Measurements from ENCODE around the gene NEDD9.

NEDD9 gene

DNA sequence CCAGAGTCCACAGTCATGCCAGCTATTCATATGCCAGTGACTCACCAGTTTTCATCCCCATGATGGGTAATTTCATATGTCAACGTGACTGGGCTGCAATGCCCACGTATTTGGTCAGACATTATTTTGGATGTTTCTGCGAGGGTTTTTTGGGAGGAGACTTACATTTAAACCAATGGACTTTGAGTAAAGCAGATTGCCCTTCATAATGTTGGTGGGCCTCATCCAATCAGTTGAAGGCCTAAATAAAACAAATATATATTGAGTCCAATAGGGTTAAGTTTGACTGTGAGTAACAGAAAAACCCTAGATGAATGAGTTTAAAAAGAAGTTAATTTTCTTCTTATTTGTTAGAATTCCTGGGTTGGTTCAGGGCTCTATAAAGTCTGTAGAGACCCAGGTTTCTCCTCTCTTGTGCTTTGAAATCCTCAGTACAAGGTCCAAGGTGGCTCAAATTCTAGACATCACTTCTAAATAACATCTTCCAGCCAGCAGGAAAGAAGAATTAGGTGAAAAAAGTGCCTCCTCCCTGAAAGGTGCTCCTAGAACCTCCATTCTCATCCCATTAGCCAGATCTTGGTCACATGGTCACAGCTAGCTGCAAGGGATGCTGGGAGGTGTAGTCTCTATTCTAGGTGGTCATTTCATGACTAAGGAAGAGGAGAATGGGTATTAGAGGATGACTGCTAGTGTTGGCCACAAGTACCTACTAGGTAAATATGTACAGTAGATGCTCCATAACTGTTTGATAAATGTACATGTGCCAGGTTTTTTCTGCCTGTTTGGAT, 16.7 kb upstream of the NEDD9 start:
- no peak overlapping the region for H3K23ac ChIP-seq (ENCODE audit: low read length)
- no peak overlapping the region for H3K4me2 ChIP-seq (ENCODE audit: low read length)
- no peak overlapping the region for H3K9ac ChIP-seq (ENCODE audit: low read length)
- H2AK5ac ChIP-seq (ENCODE audit: low read length), result no peak overlapping the region
- no peaks in the 10 kb centered on the region for H3K4me1 ChIP-seq (ENCODE audit: control insufficient read depth, low read depth, low read length)
- no peaks in the 10 kb centered on the region for H3K27me3 ChIP-seq (ENCODE audit: insufficient read depth, low read length, poor library complexity)
- no CpG with 5 or more reads among the region's 3 CpGs for WGBS (ENCODE audit: extremely low coverage, insufficient coverage, low lambda C conversion rate)
- no peak overlapping the region for H3K4me3 ChIP-seq (ENCODE audit: low read length)
- H3K18ac ChIP-seq (ENCODE audit: low read length), result no peak overlapping the region
- H2BK15ac ChIP-seq (replicated peaks; ENCODE audit: low read depth), result no peak overlapping the region
- H3K4ac ChIP-seq (ENCODE audit: low read depth, low read length), result no peak overlapping the region
- no peak for DNase-seq
- no peak overlapping the region for H4K8ac ChIP-seq (ENCODE audit: low read depth, low read length)
- H2BK120ac ChIP-seq (ENCODE audit: low read depth, low read length), result no peak overlapping the region
- H3K27ac ChIP-seq (ENCODE audit: low read depth, low read length), result no peak overlapping the region
- no peaks in the 10 kb centered on the region for H3K79me2 ChIP-seq (ENCODE audit: control insufficient read depth, insufficient read depth, low read length)
- H4K5ac ChIP-seq (ENCODE audit: low read length), result no peak overlapping the region
- no peak overlapping the region for H2BK5ac ChIP-seq (ENCODE audit: low read length)
- H3K36me3 ChIP-seq (ENCODE audit: control insufficient read depth, insufficient read depth, low read length), result no peaks in the 10 kb centered on the region
- H3K79me1 ChIP-seq (ENCODE audit: low read length), result no peaks in the 10 kb centered on the region
- no peak overlapping the region for H3K56ac ChIP-seq (ENCODE audit: low read length)

DNA sequence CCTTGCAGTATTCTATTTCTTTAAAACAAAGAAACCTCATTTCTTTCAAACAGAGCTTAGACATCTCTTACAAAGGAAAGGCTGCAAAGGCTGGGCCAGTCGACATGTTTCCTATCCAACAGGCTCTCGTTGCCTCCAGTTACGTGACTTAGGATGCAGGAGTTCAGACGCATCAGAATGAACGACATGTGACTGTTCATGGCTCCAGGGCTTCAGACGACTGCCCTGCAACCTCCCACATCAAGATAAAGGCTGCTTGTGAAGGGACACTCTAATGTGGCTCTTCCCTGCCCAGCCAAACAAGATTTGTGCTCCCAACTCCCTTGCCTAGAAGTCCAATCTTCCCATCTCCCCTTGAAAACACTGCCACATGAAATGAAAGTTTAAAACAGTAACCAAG, 14.3 kb upstream of the NEDD9 start:
- no peak overlapping the region for H3K56ac ChIP-seq (ENCODE audit: low read length)
- no peak overlapping the region for H3K23ac ChIP-seq (ENCODE audit: low read length)
- H3K4me1 ChIP-seq (ENCODE audit: control insufficient read depth, low read depth, low read length), result no peaks in the 10 kb centered on the region
- H3K9ac ChIP-seq (ENCODE audit: low read length), result no peak overlapping the region
- no peak overlapping the region for H3K27ac ChIP-seq (ENCODE audit: low read depth, low read length)
- no CpG with 5 or more reads among the region's 6 CpGs for WGBS (ENCODE audit: extremely low coverage, insufficient coverage, low lambda C conversion rate)
- H3K36me3 ChIP-seq (ENCODE audit: control insufficient read depth, insufficient read depth, low read length), result no peaks in the 10 kb centered on the region
- no peaks in the 10 kb centered on the region for H3K27me3 ChIP-seq (ENCODE audit: insufficient read depth, low read length, poor library complexity)
- no peak overlapping the region for H4K8ac ChIP-seq (ENCODE audit: low read depth, low read length)
- no peak overlapping the region for H2BK120ac ChIP-seq (ENCODE audit: low read depth, low read length)
- H3K18ac ChIP-seq (ENCODE audit: low read length), result no peak overlapping the region
- no peak overlapping the region for H2BK15ac ChIP-seq (replicated peaks; ENCODE audit: low read depth)
- H2AK5ac ChIP-seq (ENCODE audit: low read length), result no peak overlapping the region
- no peak overlapping the region for H3K4ac ChIP-seq (ENCODE audit: low read depth, low read length)
- no peak overlapping the region for H2BK5ac ChIP-seq (ENCODE audit: low read length)
- DNase-seq, result no peak
- H3K4me2 ChIP-seq (ENCODE audit: low read length), result no peak overlapping the region
- H3K4me3 ChIP-seq (ENCODE audit: low read length), result no peak overlapping the region
- no peak overlapping the region for H4K5ac ChIP-seq (ENCODE audit: low read length)
- no peaks in the 10 kb centered on the region for H3K79me2 ChIP-seq (ENCODE audit: control insufficient read depth, insufficient read depth, low read length)
- H3K79me1 ChIP-seq (ENCODE audit: low read length), result no peaks in the 10 kb centered on the region

DNA sequence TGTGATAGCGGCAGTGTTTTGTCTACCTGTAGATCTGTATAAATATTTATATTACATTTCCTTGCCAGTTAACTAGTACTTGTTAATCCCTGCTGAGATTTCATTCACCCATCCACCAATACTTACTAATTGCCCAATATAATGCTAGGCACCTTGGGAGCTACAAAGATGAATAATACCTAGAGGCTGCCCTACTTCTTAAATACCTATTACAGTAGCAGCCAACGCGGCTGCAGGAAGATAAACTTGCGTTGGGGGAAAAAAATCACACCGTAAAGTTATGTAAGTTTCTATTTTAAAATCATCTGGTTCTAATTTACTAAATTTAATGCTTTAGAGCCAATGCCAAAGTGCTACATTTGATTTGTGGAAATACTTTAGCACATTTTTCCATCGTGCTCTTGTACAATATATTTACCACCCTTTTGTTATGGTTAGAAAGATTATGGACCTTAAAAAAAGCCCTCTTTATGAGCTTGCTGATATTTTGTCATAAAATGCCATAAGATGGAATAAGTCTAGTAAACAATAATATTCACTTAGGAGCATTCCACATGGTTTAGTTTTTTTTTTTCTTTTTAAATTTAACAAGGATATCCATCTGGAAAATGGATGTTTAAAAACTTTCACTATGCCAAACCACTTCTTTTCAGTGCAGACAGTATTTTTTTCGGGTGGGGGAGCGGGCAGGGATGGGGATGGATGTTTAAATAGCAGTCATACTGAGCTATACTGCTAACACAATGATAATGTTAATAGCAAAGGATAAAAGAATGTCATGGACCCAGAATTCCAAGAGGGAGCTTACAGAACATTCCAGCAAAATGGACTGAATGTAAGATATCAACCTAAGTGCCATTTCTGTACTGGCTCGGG, 13.2 kb upstream of the NEDD9 start:
- no peak overlapping the region for H2BK120ac ChIP-seq (ENCODE audit: low read depth, low read length)
- H2AK5ac ChIP-seq (ENCODE audit: low read length), result no peak overlapping the region
- no peak overlapping the region for H3K56ac ChIP-seq (ENCODE audit: low read length)
- H4K8ac ChIP-seq (ENCODE audit: low read depth, low read length), result no peak overlapping the region
- H3K4me2 ChIP-seq (ENCODE audit: low read length), result no peak overlapping the region
- no peak overlapping the region for H4K5ac ChIP-seq (ENCODE audit: low read length)
- H3K4me3 ChIP-seq (ENCODE audit: low read length), result no peak overlapping the region
- no peak overlapping the region for H3K23ac ChIP-seq (ENCODE audit: low read length)
- H3K4ac ChIP-seq (ENCODE audit: low read depth, low read length), result no peak overlapping the region
- no peak overlapping the region for H2BK5ac ChIP-seq (ENCODE audit: low read length)
- no peak overlapping the region for H3K27ac ChIP-seq (ENCODE audit: low read depth, low read length)
- no peak overlapping the region for H2BK15ac ChIP-seq (replicated peaks; ENCODE audit: low read depth)
- no peak for DNase-seq
- no peaks in the 10 kb centered on the region for H3K79me2 ChIP-seq (ENCODE audit: control insufficient read depth, insufficient read depth, low read length)
- H3K18ac ChIP-seq (ENCODE audit: low read length), result no peak overlapping the region
- no peaks in the 10 kb centered on the region for H3K36me3 ChIP-seq (ENCODE audit: control insufficient read depth, insufficient read depth, low read length)
- no peak overlapping the region for H3K9ac ChIP-seq (ENCODE audit: low read length)
- no peaks in the 10 kb centered on the region for H3K79me1 ChIP-seq (ENCODE audit: low read length)
- no CpG with 5 or more reads among the region's 9 CpGs for WGBS (ENCODE audit: extremely low coverage, insufficient coverage, low lambda C conversion rate)
- H3K27me3 ChIP-seq (ENCODE audit: insufficient read depth, low read length, poor library complexity), result no peaks in the 10 kb centered on the region
- no peaks in the 10 kb centered on the region for H3K4me1 ChIP-seq (ENCODE audit: control insufficient read depth, low read depth, low read length)

DNA sequence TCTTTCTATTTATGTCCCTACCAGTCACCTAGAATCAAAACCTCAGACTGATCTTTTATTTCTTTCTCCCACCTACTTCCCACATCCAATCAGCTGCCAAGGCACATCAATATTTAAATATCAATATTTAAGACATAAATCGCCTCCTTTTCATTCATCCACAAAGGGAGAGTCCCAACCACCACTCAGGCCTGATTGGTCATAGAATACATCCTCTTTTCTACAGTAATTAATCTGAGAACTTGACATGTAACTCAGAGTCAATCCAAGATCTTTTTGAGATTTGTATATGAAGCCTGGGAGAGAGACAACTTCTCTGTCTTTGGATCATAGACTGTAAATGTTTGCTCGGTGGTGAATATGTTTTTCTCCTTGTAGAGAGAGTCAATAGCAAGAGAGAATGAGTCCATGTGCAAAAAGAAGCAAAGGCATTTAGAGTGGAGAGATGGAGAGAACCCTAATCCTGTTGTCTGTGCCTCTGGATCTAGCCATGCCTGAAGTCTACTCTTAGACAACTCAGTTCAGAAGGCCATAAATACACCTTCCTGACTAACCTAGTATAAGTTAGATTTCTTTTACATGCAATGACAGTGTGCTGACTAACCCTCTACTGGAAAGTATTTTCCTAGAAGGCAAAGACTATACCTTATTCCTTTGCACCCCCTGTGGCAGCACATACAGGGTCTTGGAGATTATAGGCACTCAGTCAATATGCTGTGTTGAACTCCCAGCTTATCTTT, 12.1 kb upstream of the NEDD9 start:
- DNase-seq, result no peak
- no peak overlapping the region for H2AK5ac ChIP-seq (ENCODE audit: low read length)
- no peak overlapping the region for H3K9ac ChIP-seq (ENCODE audit: low read length)
- H2BK120ac ChIP-seq (ENCODE audit: low read depth, low read length), result no peak overlapping the region
- H3K4me3 ChIP-seq (ENCODE audit: low read length), result no peak overlapping the region
- no peak overlapping the region for H3K27ac ChIP-seq (ENCODE audit: low read depth, low read length)
- H3K27me3 ChIP-seq (ENCODE audit: insufficient read depth, low read length, poor library complexity), result no peaks in the 10 kb centered on the region
- H2BK15ac ChIP-seq (replicated peaks; ENCODE audit: low read depth), result no peak overlapping the region
- H3K18ac ChIP-seq (ENCODE audit: low read length), result no peak overlapping the region
- WGBS (ENCODE audit: extremely low coverage, insufficient coverage, low lambda C conversion rate), result 100% methylated on average over 1 of the region's 2 CpGs
- no peaks in the 10 kb centered on the region for H3K36me3 ChIP-seq (ENCODE audit: control insufficient read depth, insufficient read depth, low read length)
- H3K79me2 ChIP-seq (ENCODE audit: control insufficient read depth, insufficient read depth, low read length), result no peaks in the 10 kb centered on the region
- no peak overlapping the region for H3K23ac ChIP-seq (ENCODE audit: low read length)
- H3K4ac ChIP-seq (ENCODE audit: low read depth, low read length), result no peak overlapping the region
- H4K5ac ChIP-seq (ENCODE audit: low read length), result no peak overlapping the region
- H2BK5ac ChIP-seq (ENCODE audit: low read length), result no peak overlapping the region
- no peak overlapping the region for H3K56ac ChIP-seq (ENCODE audit: low read length)
- no peak overlapping the region for H3K4me2 ChIP-seq (ENCODE audit: low read length)
- H4K8ac ChIP-seq (ENCODE audit: low read depth, low read length), result no peak overlapping the region
- H3K4me1 ChIP-seq (ENCODE audit: control insufficient read depth, low read depth, low read length), result no peaks in the 10 kb centered on the region
- H3K79me1 ChIP-seq (ENCODE audit: low read length), result no peaks in the 10 kb centered on the region

DNA sequence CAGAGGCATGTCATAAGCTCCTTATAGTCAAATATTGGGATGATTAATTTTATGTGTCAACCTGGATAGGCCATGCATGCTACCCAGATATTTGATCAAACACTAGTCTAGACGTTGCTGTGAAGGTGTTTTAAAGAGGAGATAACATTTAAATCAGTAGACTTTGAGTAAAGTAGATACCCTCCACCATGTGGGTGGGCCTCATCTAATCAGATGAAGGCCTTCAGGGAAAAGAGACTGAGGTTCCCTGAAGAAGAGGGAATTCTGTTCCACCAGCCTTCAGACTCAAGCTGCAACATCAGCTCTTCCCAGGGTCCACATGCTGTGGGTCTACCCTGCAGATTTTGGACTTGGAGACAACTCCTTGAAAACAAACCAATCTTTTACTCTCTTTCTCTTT, 11.4 kb upstream of the NEDD9 start:
- Histone ChIP-seq H2BK5ac (ENCODE audit: low read length) (no peak overlapping the region), H3K4ac (ENCODE audit: low read depth, low read length) (no peak overlapping the region), H2AK5ac (ENCODE audit: low read length) (no peak overlapping the region), H3K56ac (ENCODE audit: low read length) (no peak overlapping the region), H3K4me2 (ENCODE audit: low read length) (no peak overlapping the region), H3K27me3 (ENCODE audit: insufficient read depth, low read length, poor library complexity) (no peaks in the 10 kb centered on the region), H3K23ac (ENCODE audit: low read length) (no peak overlapping the region), H4K8ac (ENCODE audit: low read depth, low read length) (no peak overlapping the region), H3K79me2 (ENCODE audit: control insufficient read depth, insufficient read depth, low read length) (no peaks in the 10 kb centered on the region), H3K27ac (ENCODE audit: low read depth, low read length) (no peak overlapping the region), H3K4me3 (ENCODE audit: low read length) (no peak overlapping the region), H3K18ac (ENCODE audit: low read length) (no peak overlapping the region), H2BK15ac (replicated peaks; ENCODE audit: low read depth) (no peak overlapping the region), H3K4me1 (ENCODE audit: control insufficient read depth, low read depth, low read length) (no peaks in the 10 kb centered on the region), H3K36me3 (ENCODE audit: control insufficient read depth, insufficient read depth, low read length) (no peaks in the 10 kb centered on the region), H2BK120ac (ENCODE audit: low read depth, low read length) (no peak overlapping the region), H3K9ac (ENCODE audit: low read length) (no peak overlapping the region), H3K79me1 (ENCODE audit: low read length) (no peaks in the 10 kb centered on the region), H4K5ac (ENCODE audit: low read length) (no peak overlapping the region)
- WGBS (ENCODE audit: extremely low coverage, insufficient coverage, low lambda C conversion rate), result no CpG with 5 or more reads among the region's 1 CpG
- no peak for DNase-seq

Measured in mesendoderm (in vitro differentiated cells).